SU-DHL-6 (cell line): Measurements from ENCODE around the gene DOCK8.

ENCODE experiments used
- CTCF ChIP-seq: fragments of 200-600 bp; sonication (generic); IDR thresholded peaks from one replicate; pipeline ENCODE4 v1.5.1; 2017; ENCODE audit warnings: antibody characterized with exemption, mild to moderate bottlenecking, low read length, moderate library complexity; ENCODE audit not compliant: insufficient read depth, poor library complexity, severe bottlenecking
- EZH2phosphoT487 ChIP-seq: fragments of 200-600 bp; sonication (generic), shearing (Covaris generic); conservative IDR thresholded peaks from 2 replicates; pipeline ENCODE4 v1.6.1; 2018; ENCODE audit warnings: mild to moderate bottlenecking, antibody characterized with exemption, low read length, moderate library complexity, mixed read lengths

GRCh38 chr9:472479-473075 is 257.9 kb downstream of the DOCK8 start:
- TF ChIP-seq CTCF (no peak), EZH2phosphoT487 (no peak)
